ENCODE measurements around the gene ZBTB8B.
"Not testable (repeated sequence)": the region's sequence is repeated elsewhere in the genome, so short reads cannot be mapped to it uniquely, and the experiment has no call there.

ZBTB8B gene

GRCh38 chr1:32448773-32449456 lies 16.0 kb upstream of the ZBTB8B start:
- Histone ChIP-seq H3K4me1 (ENCODE audit: insufficient read depth, low read length) (no peaks in the 10 kb centered on the region), H3K27ac (ENCODE audit: low read depth, low read length) (no peak overlapping the region), H3K4me3 (ENCODE audit: low read depth in 1 of 2, low read length in 2 of 2) (no peak overlapping the region), H3K9me3 (ENCODE audit: low read length) (no peaks in the 10 kb centered on the region), H3K36me3 (ENCODE audit: insufficient read depth, low read length) (no peaks in the 10 kb centered on the region), H3K9ac (ENCODE audit: low read length) (no peak overlapping the region), H3K27me3 (ENCODE audit: control insufficient read depth in 1 of 2, insufficient read depth in 2 of 2, low read length in 2 of 2) (no peaks in the 10 kb centered on the region)

- not testable (repeated sequence) for H3K27me3 ChIP-seq (ENCODE audit: control insufficient read depth in 1 of 2, insufficient read depth in 2 of 2, low read length in 2 of 2)
Measured at GRCh38 chr1:32449457-32449831, 15.4 kb upstream of the ZBTB8B start.

GRCh38 chr1:32454726-32455125 lies 10.1 kb upstream of the ZBTB8B start:
- H3K36me3 ChIP-seq (ENCODE audit: insufficient read depth, low read length): no peaks in the 10 kb centered on the region
- H3K9ac ChIP-seq (ENCODE audit: low read length): no peak overlapping the region
- no peak overlapping the region for H3K27ac ChIP-seq (ENCODE audit: low read depth, low read length)
- H3K4me1 ChIP-seq (ENCODE audit: insufficient read depth, low read length): no peaks in the 10 kb centered on the region
- H3K9me3 ChIP-seq (ENCODE audit: low read length): no peaks in the 10 kb centered on the region
- H3K27me3 ChIP-seq (ENCODE audit: control insufficient read depth in 1 of 2, insufficient read depth in 2 of 2, low read length in 2 of 2): no peaks in the 10 kb centered on the region
- no peak overlapping the region for H3K4me3 ChIP-seq (ENCODE audit: low read depth in 1 of 2, low read length in 2 of 2)

More at GRCh38 chr1:32449457-32449831, 15.4 kb upstream of the ZBTB8B start:
- H3K9ac ChIP-seq (ENCODE audit: low read length); H3K9me3 ChIP-seq (ENCODE audit: low read length); H3K36me3 ChIP-seq (ENCODE audit: insufficient read depth, low read length); H3K4me1 ChIP-seq (ENCODE audit: insufficient read depth, low read length); H3K27ac ChIP-seq (ENCODE audit: low read depth, low read length); H3K4me3 ChIP-seq (ENCODE audit: low read depth in 1 of 2, low read length in 2 of 2): not testable (repeated sequence)

GRCh38 chr1:32455958-32456357 lies 8.9 kb upstream of the ZBTB8B start:
- Histone ChIP-seq H3K27ac (ENCODE audit: low read depth, low read length) (no peak overlapping the region), H3K27me3 (ENCODE audit: control insufficient read depth in 1 of 2, insufficient read depth in 2 of 2, low read length in 2 of 2) (no peaks in the 10 kb centered on the region)

GRCh38 chr1:32458798-32459197 lies 6.1 kb upstream of the ZBTB8B start:
- H3K4me1 ChIP-seq (ENCODE audit: insufficient read depth, low read length); H3K4me3 ChIP-seq (ENCODE audit: low read depth in 1 of 2, low read length in 2 of 2); H3K9me3 ChIP-seq (ENCODE audit: low read length): not testable (repeated sequence)

More at GRCh38 chr1:32455958-32456357, 8.9 kb upstream of the ZBTB8B start:
- no peaks in the 10 kb centered on the region for H3K4me1 ChIP-seq (ENCODE audit: insufficient read depth, low read length)
- H3K9me3 ChIP-seq (ENCODE audit: low read length): no peaks in the 10 kb centered on the region
- H3K36me3 ChIP-seq (ENCODE audit: insufficient read depth, low read length): no peaks in the 10 kb centered on the region
- H3K9ac ChIP-seq (ENCODE audit: low read length): no peak overlapping the region
- H3K4me3 ChIP-seq (ENCODE audit: low read depth in 1 of 2, low read length in 2 of 2): no peak overlapping the region

GRCh38 chr1:32462977-32463376 lies 1.9 kb upstream of the ZBTB8B start:
- not testable (repeated sequence) for H3K4me3 ChIP-seq (ENCODE audit: low read depth in 1 of 2, low read length in 2 of 2); H3K36me3 ChIP-seq (ENCODE audit: insufficient read depth, low read length); H3K9ac ChIP-seq (ENCODE audit: low read length); H3K9me3 ChIP-seq (ENCODE audit: low read length); H3K27ac ChIP-seq (ENCODE audit: low read depth, low read length)
- peaks cover 16% of the 10 kb centered on the region for H3K4me1 ChIP-seq (ENCODE audit: insufficient read depth, low read length)
- peaks cover 25 to 26% of the 10 kb centered on the region in 2 donors for H3K27me3 ChIP-seq (ENCODE audit: control insufficient read depth in 1 of 2, insufficient read depth in 2 of 2, low read length in 2 of 2)

More at GRCh38 chr1:32458798-32459197, 6.1 kb upstream of the ZBTB8B start:
- H3K9ac ChIP-seq (ENCODE audit: low read length); H3K27ac ChIP-seq (ENCODE audit: low read depth, low read length); H3K27me3 ChIP-seq (ENCODE audit: control insufficient read depth in 1 of 2, insufficient read depth in 2 of 2, low read length in 2 of 2); H3K36me3 ChIP-seq (ENCODE audit: insufficient read depth, low read length): not testable (repeated sequence)

GRCh38 chr1:32464191-32464715 lies 619 bp upstream of the ZBTB8B start:
- peak overlapping the region; percentile 8 to 43 for H3K4me3 ChIP-seq (ENCODE audit: low read depth in 1 of 2, low read length in 2 of 2)
- no peaks in the 10 kb centered on the region for H3K9me3 ChIP-seq (ENCODE audit: low read length)
- no peak overlapping the region for H3K9ac ChIP-seq (ENCODE audit: low read length)
- peaks cover 26 to 31% of the 10 kb centered on the region in 2 donors for H3K27me3 ChIP-seq (ENCODE audit: control insufficient read depth in 1 of 2, insufficient read depth in 2 of 2, low read length in 2 of 2)
- H3K4me1 ChIP-seq (ENCODE audit: insufficient read depth, low read length): peaks cover 16% of the 10 kb centered on the region
- H3K27ac ChIP-seq (ENCODE audit: low read depth, low read length): no peak overlapping the region
- no peaks in the 10 kb centered on the region for H3K36me3 ChIP-seq (ENCODE audit: insufficient read depth, low read length)

GRCh38 chr1:32465578-32465933 lies 684 bp downstream of the ZBTB8B start:
- Histone ChIP-seq H3K4me1 (ENCODE audit: insufficient read depth, low read length) (peaks cover 16% of the 10 kb centered on the region), H3K9me3 (ENCODE audit: low read length) (no peaks in the 10 kb centered on the region), H3K27me3 (ENCODE audit: control insufficient read depth in 1 of 2, insufficient read depth in 2 of 2, low read length in 2 of 2) (peaks cover 26 to 31% of the 10 kb centered on the region in 2 donors), H3K36me3 (ENCODE audit: insufficient read depth, low read length) (no peaks in the 10 kb centered on the region), H3K27ac (ENCODE audit: low read depth, low read length) (no peak overlapping the region), H3K9ac (ENCODE audit: low read length) (no peak overlapping the region), H3K4me3 (ENCODE audit: low read depth in 1 of 2, low read length in 2 of 2) (peak overlapping the region in 1 of 2 donors; percentile 43)

- Histone ChIP-seq H3K27ac (ENCODE audit: low read depth, low read length) (no peak overlapping the region), H3K9me3 (ENCODE audit: low read length) (no peaks in the 10 kb centered on the region), H3K4me3 (ENCODE audit: low read depth in 1 of 2, low read length in 2 of 2) (no peak overlapping the region), H3K27me3 (ENCODE audit: control insufficient read depth in 1 of 2, insufficient read depth in 2 of 2, low read length in 2 of 2) (peaks cover 26 to 31% of the 10 kb centered on the region in 2 donors), H3K36me3 (ENCODE audit: insufficient read depth, low read length) (no peaks in the 10 kb centered on the region), H3K9ac (ENCODE audit: low read length) (no peak overlapping the region), H3K4me1 (ENCODE audit: insufficient read depth, low read length) (peaks cover 16% of the 10 kb centered on the region)
Measured at GRCh38 chr1:32466761-32467160, 1.9 kb downstream of the ZBTB8B start.

GRCh38 chr1:32468791-32469190 lies 3.9 kb downstream of the ZBTB8B start:
- Histone ChIP-seq H3K4me1 (ENCODE audit: insufficient read depth, low read length) (peaks cover 16% of the 10 kb centered on the region), H3K27me3 (ENCODE audit: control insufficient read depth in 1 of 2, insufficient read depth in 2 of 2, low read length in 2 of 2) (peaks cover 26 to 31% of the 10 kb centered on the region in 2 donors), H3K4me3 (ENCODE audit: low read depth in 1 of 2, low read length in 2 of 2) (no peak overlapping the region), H3K36me3 (ENCODE audit: insufficient read depth, low read length) (no peaks in the 10 kb centered on the region), H3K27ac (ENCODE audit: low read depth, low read length) (no peak overlapping the region), H3K9ac (ENCODE audit: low read length) (no peak overlapping the region), H3K9me3 (ENCODE audit: low read length) (no peaks in the 10 kb centered on the region)

- Histone ChIP-seq H3K27ac (ENCODE audit: low read depth, low read length) (no peak overlapping the region), H3K4me1 (ENCODE audit: insufficient read depth, low read length) (peaks cover 2% of the 10 kb centered on the region), H3K27me3 (ENCODE audit: control insufficient read depth in 1 of 2, insufficient read depth in 2 of 2, low read length in 2 of 2) (peaks cover 14 to 24% of the 10 kb centered on the region in 2 donors), H3K9me3 (ENCODE audit: low read length) (no peaks in the 10 kb centered on the region), H3K36me3 (ENCODE audit: insufficient read depth, low read length) (no peaks in the 10 kb centered on the region), H3K9ac (ENCODE audit: low read length) (no peak overlapping the region), H3K4me3 (ENCODE audit: low read depth in 1 of 2, low read length in 2 of 2) (no peak overlapping the region)
Measured at GRCh38 chr1:32470431-32470830, 5.6 kb downstream of the ZBTB8B start.
